A673 (cell line): ENCODE data around the gene HMOX2. TPM values are rescaled to one million over a fixed set of nuclear protein-coding genes. Genes with fewer than 3 reads are reported as not detected.
A peak's percentile ranks its signal among the peaks of the same experiment; 100 is the strongest.

Experiments
- BruUV-seq: library from RNA; stranded (reverse); fragments of 400-500 nt; replicated peaks from 2 replicates; lab custom pipeline; 2021; lab: Mats Ljungman, UMichigan
- CTCF ChIA-PET: fragments of 300-600 bp; sonication (Branson Sonifier 250); formaldehyde crosslinking; loops from one replicate; lab custom pipeline; 2022; ENCODE audit warnings: antibody characterized with exemption; lab: Charles Lee
- POLR2A ChIA-PET: fragments of 300-600 bp; sonication (Branson Sonifier 250); formaldehyde crosslinking; loops from one replicate; lab custom pipeline; 2022; ENCODE audit warnings: antibody characterized with exemption; ENCODE audit not compliant: low non-redundant PET; lab: Charles Lee
- DNase-seq: peaks from one replicate; pipeline ENCODE4 v3.0.0-alpha.2; 2015; ENCODE audit warnings: low spot score
- H3K27ac ChIP-seq: fragments of 200-600 bp; sonication (generic); 2 replicates; pipeline ENCODE4 v1.5.1; 2016; ENCODE audit warnings: mixed run types, low read depth, mild to moderate bottlenecking, mixed read lengths, antibody characterized with exemption, low read length; ENCODE audit not compliant: poor library complexity, severe bottlenecking
- H3K27me3 ChIP-seq: fragments of 200-600 bp; sonication (generic); replicated peaks from 2 replicates; pipeline ENCODE4 v1.6.1; 2017; ENCODE audit warnings: mixed run types, low read depth, mild to moderate bottlenecking, mixed read lengths, antibody characterized with exemption, low read length; ENCODE audit not compliant: insufficient read depth, poor library complexity
- H3K36me3 ChIP-seq: fragments of 200-600 bp; sonication (generic); 2 replicates; pipeline ENCODE4 v1.6.1; 2016; ENCODE audit warnings: mixed run types, mild to moderate bottlenecking, mixed read lengths, antibody characterized with exemption, low read length; ENCODE audit not compliant: insufficient read depth, poor library complexity, severe bottlenecking
- H3K4me1 ChIP-seq: fragments of 200-600 bp; sonication (generic); 2 replicates; pipeline ENCODE4 v1.6.1; 2017; ENCODE audit warnings: mixed run types, mild to moderate bottlenecking, mixed read lengths, antibody characterized with exemption, low read length; ENCODE audit not compliant: insufficient read depth, poor library complexity, severe bottlenecking
- H3K4me3 ChIP-seq: fragments of 200-600 bp; sonication (generic); 2 replicates; pipeline ENCODE4 v1.5.1; 2016; ENCODE audit warnings: low read depth, mixed run types, mild to moderate bottlenecking, mixed read lengths, low read length; ENCODE audit not compliant: poor library complexity, severe bottlenecking
- H3K9me3 ChIP-seq: fragments of 200-600 bp; sonication (generic); 2 replicates; pipeline ENCODE4 v1.6.1; 2016; ENCODE audit warnings: mixed run types, low read depth, mild to moderate bottlenecking, mixed read lengths, antibody characterized with exemption, low read length; ENCODE audit not compliant: poor library complexity, severe bottlenecking
- EZH2 ChIP-seq: fragments of 200-600 bp; sonication (generic); IDR thresholded peaks from 2 replicates; pipeline ENCODE4 v1.6.1; 2017; ENCODE audit warnings: borderline replicate concordance, low read depth, mild to moderate bottlenecking, mixed read lengths, antibody characterized with exemption, low read length; ENCODE audit not compliant: poor library complexity, severe bottlenecking
- intact Hi-C: fragments of 100-400 bp; cut with micrococcal nuclease; formaldehyde crosslinking; loops from one replicate; pipeline ENCODE4 v1.10.0; 2022; ENCODE audit not compliant: unreplicated experiment
- total RNA-seq: library from RNA; stranded (reverse); gene quantifications from 2 replicates; pipeline ENCODE4 v1.2.3, GENCODE V29; 2021
- TF ChIP-seq, protein P1 (sequence below): fragments of 300-800, 200-600 bp; sonication (generic); conservative IDR thresholded peaks from 2 replicates; pipeline ENCODE4 v1.5.1; 2017; ENCODE audit warnings: low read depth, mild to moderate bottlenecking, antibody characterized with exemption, low read length, moderate library complexity, mixed read lengths

HMOX2 gene
- total RNA-seq, 1 experiment from 2014 or later = 63.0 TPM

- intact Hi-C loops = no loop called here
- no peak for DNase-seq
- no TSS peak for BruUV-seq
- CTCF ChIA-PET = no interaction called here
- H3K9me3 ChIP-seq = no peaks in the 10 kb centered on the region
- TF ChIP-seq, protein P1, sequence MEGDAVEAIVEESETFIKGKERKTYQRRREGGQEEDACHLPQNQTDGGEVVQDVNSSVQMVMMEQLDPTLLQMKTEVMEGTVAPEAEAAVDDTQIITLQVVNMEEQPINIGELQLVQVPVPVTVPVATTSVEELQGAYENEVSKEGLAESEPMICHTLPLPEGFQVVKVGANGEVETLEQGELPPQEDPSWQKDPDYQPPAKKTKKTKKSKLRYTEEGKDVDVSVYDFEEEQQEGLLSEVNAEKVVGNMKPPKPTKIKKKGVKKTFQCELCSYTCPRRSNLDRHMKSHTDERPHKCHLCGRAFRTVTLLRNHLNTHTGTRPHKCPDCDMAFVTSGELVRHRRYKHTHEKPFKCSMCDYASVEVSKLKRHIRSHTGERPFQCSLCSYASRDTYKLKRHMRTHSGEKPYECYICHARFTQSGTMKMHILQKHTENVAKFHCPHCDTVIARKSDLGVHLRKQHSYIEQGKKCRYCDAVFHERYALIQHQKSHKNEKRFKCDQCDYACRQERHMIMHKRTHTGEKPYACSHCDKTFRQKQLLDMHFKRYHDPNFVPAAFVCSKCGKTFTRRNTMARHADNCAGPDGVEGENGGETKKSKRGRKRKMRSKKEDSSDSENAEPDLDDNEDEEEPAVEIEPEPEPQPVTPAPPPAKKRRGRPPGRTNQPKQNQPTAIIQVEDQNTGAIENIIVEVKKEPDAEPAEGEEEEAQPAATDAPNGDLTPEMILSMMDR = no peak
- TF ChIP-seq EZH2 = no peak
- peaks cover 13% of the 10 kb centered on the region for H3K4me1 ChIP-seq
- POLR2A ChIA-PET = no interaction called here
- H3K36me3 ChIP-seq = peaks cover 87% of the 10 kb centered on the region
- no peaks in the 10 kb centered on the region for H3K27me3 ChIP-seq
- no peak overlapping the region for H3K4me3 ChIP-seq
- peak overlapping the region; percentile 82 for H3K27ac ChIP-seq
Observed at GRCh38 chr16:4450430-4450829, 25.8 kb upstream of the HMOX2 start.

- no peaks in the 10 kb centered on the region for H3K9me3 ChIP-seq
- no peak overlapping the region for H3K4me3 ChIP-seq
- DNase-seq = peak; percentile 43
- ChIA-PET CTCF (no interaction called here), POLR2A (interaction anchor here (0.7 kb wide), 1 partner anchor 13 kb away, joined by 18 read pairs; no protein-coding TSS in a partner anchor)
- no TSS peak for BruUV-seq
- H3K36me3 ChIP-seq = peaks cover 88% of the 10 kb centered on the region
- H3K4me1 ChIP-seq = peaks cover 13% of the 10 kb centered on the region
- intact Hi-C loops = no loop called here
- no peak for TF ChIP-seq EZH2
- TF ChIP-seq, protein P1 = no peak
- H3K27ac ChIP-seq = peak overlapping the region; percentile 82
- no peaks in the 10 kb centered on the region for H3K27me3 ChIP-seq
Observed at GRCh38 chr16:4450931-4451519, 25.2 kb upstream of the HMOX2 start.

GRCh38 chr16:4452674-4453073 is 23.5 kb upstream of the HMOX2 start:
- H3K4me1 ChIP-seq = peaks cover 13% of the 10 kb centered on the region
- DNase-seq = no peak
- H3K4me3 ChIP-seq = no peak overlapping the region
- TF ChIP-seq EZH2 = no peak
- POLR2A ChIA-PET = no interaction called here
- H3K36me3 ChIP-seq = peaks cover 90% of the 10 kb centered on the region
- H3K27ac ChIP-seq = peak overlapping the region; percentile 13
- CTCF ChIA-PET = no interaction called here
- H3K27me3 ChIP-seq = no peaks in the 10 kb centered on the region
- no peaks in the 10 kb centered on the region for H3K9me3 ChIP-seq
- intact Hi-C loops = no loop called here
- no TSS peak for BruUV-seq

DNA sequence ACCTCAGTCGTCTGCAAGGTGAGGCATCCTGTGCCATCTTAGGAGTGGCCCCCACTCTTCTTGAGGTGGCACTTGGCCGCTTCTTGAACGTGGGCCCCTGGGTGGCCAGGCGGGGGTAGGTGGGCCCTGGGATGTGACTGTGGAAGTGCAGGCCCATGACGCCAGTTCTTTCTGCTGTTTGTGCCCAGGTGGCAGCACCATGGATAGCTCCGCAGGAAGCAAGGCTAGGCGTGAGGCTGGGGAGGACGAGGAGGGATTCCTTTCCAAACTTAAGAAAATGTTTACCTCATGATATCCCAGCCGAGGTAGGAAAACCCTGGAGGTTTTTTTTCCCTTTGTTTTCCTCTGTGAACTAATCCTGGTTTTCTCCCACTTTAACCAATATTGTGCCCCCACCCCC is 21.6 kb upstream of the HMOX2 start:
- no peak overlapping the region for H3K4me3 ChIP-seq
- peaks cover 79% of the 10 kb centered on the region for H3K36me3 ChIP-seq
- DNase-seq = no peak
- H3K27me3 ChIP-seq = no peaks in the 10 kb centered on the region
- intact Hi-C loops = no loop called here
- TF ChIP-seq EZH2 = no peak
- TF ChIP-seq, protein P1 = no peak
- CTCF ChIA-PET = no interaction called here
- H3K27ac ChIP-seq = no peak overlapping the region
- H3K4me1 ChIP-seq = peaks cover 13% of the 10 kb centered on the region
- no peaks in the 10 kb centered on the region for H3K9me3 ChIP-seq
- POLR2A ChIA-PET = no interaction called here
- no TSS peak for BruUV-seq
